Measurements from ENCODE around the gene CCND2. TPM values are rescaled to one million over a fixed set of nuclear protein-coding genes. Genes with fewer than 3 reads are reported as not detected.

The CCND2 gene
- total RNA-seq, 1 donor from 2014 or later = 3.5 TPM

DNA sequence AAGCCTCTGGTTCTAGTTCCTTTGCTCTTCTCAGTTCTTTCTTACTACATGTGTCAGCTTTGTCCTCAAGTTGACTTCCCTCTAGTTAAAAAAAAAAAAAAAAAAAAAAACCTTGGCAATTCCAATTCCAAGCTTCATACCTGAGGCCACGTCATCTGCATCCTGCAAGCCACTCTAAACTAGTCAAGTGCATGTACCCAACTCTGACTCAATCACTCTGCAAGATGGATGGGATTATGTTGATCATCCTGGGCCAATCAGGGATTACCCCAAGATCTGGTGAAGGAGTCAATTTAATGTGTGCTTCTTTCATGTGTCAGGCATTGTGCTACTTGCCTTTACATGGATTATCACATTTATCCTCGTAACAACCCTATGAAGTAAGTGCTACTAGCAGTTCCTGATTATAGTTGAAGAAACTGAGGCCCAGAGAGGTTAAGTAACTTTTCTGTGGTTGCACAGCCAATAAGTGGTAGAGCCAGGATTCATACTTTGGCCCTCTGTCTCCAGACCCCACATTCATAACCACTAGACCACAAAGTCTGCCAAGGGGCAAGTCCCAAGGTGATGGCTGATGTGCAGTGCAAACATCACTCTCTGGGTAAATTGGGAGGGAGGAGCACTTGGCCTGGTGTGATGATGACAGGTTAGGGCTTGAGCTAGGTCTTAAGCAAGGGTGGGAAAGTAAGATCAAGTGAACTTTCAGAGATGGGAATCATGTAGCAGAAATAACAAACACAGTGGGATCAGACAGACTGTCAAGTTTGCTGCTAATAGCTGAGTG is 17.3 kb upstream of the CCND2 start:
- DNase-seq (ENCODE audit: low spot score) (no peak), ATAC-seq (no peak)

DNA sequence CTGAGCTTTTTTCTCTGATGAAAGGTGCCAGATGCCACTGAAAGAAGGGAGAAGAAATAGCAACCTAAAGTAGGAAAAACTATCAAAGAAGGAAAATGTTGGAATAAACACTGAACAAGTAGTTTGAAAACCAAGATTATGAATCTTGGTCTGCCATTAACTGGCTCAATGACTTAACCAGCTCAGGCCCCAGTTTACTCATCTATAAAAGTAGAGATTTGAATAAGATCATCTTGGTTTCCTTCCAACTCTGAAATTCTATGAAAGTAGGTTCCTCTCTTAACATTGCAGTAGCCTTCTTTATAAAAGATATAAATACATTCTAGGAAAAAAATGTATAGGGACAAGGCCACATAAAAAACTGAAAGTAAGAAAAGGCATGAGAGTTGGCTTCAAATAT is 16.1 kb upstream of the CCND2 start:
- DNase-seq (ENCODE audit: low spot score) = no peak
- ATAC-seq = no peak

DNA sequence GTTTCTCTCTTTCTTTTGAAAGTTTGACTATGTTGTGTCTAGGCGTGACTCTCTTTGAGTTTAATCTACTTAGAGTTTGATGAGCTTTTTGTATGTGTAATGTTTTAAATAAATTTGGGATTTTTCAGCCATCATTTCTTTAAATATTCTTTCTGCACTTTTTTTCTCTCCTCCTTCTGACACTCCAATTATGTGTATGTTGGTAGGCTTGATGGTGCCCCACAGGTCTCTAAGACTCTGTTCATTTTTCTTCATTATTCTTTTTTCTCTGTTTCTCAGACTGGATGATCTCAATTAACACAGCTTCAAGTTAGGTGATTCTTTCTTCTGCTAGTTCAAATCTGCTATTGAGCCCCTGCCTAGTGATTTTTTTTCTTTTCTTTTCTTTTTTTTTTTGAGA is 14.5 kb upstream of the CCND2 start:
- ATAC-seq (no peak), DNase-seq (ENCODE audit: low spot score) (no peak)

DNA sequence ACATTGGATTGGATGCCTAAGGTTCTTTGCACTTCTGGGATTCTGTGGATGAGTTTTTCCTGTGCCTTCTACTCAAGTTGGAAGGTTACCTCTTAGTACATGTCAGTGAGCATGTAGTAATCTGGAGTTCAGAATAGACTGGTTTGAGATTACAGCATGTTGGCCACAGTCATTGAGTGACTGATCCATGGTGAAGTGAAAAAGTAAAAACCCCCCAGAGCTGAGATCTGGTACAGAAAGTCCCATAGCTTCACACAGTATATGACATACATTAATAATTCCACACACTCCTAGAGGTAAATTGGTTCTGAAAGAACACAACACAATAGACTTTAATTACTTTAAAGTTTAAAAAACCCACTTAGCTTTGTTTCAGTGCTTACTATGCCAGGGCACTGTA is 11.9 kb upstream of the CCND2 start:
- no peak for ATAC-seq
- no peak for DNase-seq (ENCODE audit: low spot score)

DNA sequence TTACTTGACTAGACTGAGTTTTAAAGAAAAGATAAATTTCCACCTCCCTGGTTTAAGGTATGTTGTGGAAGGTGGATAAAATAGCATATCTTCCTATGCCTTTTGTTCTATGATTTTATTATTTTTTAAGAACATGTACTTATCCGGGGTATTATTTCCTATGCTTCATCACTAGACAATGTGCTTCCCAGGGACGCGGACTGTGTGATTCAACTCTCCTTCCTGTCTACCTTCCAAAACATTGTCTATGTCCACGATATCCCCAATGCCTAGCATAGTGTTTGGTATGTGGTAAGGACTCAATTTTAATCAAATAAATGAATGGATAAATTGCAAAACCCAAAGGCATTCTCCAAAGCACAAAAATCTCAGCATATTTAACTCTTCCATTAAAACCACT is 8.3 kb upstream of the CCND2 start:
- ATAC-seq = no peak
- no peak for DNase-seq (ENCODE audit: low spot score)

DNA sequence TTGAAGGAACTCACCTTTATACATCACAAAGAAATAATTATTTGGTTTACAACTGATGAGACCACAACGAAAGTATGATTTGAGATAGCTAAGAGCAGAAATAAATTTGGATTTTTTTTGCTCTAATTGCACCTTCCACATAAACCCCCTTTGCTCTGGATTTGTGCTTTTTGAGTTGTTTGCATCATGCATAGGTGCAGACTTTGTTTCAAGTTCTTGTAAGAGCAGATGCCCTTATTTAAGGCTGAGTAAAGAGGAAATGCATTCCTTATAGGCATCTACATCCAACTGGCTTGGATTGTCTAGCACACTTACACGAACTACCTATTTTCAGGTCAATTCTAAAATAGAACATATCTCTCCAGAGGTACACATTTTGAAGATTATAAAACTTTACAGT is 6.6 kb upstream of the CCND2 start:
- ATAC-seq (no peak), DNase-seq (ENCODE audit: low spot score) (no peak)

DNA sequence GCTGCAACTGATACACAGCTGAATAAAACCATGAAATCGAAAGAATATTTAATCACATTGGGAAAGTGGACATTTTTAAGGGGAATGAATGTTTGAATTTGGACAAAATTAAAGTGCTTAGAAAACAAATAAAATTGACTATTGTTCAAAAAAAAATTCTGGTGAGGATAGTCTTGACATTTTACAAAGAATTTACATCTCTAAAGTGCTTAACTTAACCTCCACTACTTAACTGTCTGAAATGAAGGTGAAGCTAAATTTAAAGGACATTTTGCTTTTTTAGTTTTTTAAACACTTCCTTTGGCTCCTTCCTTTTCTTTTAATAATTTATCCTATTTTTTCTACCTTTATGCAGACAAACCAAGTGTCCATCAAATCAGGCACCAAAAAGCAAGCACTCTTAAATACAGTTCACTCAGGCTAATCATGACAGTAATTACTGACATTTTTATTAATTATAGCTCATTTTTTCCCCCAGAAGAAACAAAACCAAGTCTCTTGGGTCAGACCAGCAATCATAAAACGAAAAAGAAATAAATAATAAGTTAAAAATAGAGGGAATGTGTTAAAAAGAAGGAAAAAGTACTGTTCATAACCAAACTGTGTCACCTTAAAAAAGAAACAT is 5.7 kb upstream of the CCND2 start:
- ATAC-seq (no peak), DNase-seq (ENCODE audit: low spot score) (no peak)

DNA sequence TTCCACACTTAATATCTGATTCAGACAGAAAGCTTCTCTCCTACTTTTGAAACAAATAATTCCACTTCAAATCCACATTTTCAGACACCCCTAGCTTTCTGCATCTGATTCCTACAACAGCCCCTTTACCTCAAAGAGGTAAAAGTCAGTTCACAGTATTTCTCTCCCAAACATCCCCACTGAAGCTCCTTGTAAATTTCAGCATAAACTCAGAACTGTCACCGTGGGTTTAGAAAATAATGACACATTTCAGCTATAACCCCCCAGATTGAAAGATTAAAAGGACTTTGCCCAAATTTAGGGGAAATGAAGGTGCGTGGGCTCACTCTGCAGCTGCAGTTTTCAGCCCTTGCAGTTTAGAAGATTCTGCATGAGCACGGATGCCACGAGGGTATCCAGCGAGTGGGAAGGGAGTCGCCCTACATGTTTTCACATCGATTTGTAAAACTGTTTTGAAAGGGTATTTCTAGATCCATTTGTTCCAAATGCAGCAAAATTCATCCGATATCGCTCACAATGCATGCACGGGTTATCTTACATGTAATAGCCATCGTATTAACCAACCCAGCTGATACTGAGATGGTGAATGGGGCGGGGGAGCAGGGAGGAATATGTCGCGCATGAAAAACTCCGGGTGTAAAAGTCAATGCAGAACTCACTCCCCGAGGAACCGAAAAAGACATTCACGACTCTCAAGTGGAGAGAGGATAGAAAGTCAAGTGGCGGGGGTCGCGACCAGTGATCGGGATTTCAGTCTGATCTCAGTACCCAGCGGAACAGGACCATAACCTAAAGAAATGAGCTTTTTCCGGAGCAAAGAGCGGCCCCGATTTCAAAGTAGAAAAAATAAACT is 5.0 kb upstream of the CCND2 start:
- no peak for DNase-seq (ENCODE audit: low spot score)

DNA sequence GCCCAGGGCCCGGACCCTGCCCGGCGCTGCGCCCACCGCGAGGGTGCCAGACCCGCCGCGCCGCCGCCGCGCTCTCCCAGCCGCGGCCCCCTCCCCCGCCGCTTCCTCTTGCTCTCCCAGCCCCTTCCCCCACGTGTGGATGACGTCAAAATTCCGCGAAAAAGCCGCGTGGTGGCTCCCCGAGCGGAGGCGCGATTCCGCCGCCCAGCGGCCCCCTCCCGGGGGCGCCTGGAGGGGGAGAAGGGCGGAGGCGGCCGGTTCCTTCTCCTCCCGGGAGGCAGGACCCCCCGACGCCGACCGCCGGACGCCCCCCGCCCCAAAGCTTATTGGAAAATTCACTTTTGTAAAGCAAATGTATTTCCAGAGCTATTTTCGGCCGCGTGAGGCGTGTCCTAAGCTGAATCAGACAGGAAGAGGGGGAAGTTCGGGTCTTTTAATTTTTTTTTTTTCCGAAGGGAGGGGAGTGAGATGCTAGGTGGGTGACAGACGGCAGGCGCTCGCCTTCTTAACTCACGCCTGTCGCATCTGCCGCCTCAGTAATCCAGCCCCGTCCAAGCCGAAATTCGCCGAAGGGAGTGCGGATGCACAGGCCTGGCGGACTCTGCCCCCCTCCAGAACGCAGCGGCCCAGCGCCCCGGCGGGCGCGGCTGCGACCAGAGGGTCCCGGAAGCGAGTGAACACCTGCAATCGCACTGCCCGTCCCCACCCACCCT is 4.1 kb upstream of the CCND2 start:
- DNase-seq (ENCODE audit: low spot score) = no peak
- ATAC-seq = peak; percentile 25

More for the DNA sequence above, 5.0 kb upstream of the CCND2 start:
- no peak for ATAC-seq

DNA sequence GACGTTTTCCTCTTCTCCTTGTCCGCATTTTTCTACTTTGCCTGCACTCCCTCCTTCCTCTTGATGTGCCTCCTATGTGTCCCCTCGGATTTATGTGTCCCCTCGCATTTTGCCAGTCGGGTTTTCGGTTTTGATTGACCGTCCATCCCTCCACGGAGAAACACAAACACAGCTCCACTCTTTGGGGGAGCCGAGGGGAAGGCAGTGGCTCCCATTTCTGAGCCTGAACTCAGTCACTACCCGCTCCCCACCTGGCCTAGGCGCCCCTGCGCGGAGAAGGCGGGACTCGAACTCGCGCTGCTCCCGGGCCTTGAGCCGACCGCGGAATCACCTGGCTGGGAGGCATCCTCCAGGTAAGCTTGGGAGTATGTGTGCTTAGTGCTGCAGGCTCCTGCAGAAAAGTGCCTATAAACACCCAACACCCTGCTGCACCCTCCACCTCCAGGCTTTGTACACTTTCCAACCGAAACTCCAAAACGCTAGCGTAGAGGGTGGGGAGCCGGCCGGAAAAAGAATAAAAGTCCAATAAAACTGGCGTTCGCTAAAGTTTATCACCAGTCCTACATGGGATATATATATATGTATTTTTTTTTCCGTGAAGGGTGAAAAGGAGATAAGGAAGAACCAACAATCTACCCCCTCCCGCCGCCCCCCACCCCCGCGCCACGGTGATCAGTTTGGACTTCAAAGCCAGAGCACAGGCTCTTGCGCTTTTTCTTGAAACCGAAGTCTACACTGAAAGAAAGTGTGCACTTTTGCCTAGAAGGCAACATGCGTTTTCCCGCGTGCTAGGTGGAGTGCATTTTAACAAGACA is 3.3 kb upstream of the CCND2 start:
- DNase-seq (ENCODE audit: low spot score) = no peak
- ATAC-seq = no peak

DNA sequence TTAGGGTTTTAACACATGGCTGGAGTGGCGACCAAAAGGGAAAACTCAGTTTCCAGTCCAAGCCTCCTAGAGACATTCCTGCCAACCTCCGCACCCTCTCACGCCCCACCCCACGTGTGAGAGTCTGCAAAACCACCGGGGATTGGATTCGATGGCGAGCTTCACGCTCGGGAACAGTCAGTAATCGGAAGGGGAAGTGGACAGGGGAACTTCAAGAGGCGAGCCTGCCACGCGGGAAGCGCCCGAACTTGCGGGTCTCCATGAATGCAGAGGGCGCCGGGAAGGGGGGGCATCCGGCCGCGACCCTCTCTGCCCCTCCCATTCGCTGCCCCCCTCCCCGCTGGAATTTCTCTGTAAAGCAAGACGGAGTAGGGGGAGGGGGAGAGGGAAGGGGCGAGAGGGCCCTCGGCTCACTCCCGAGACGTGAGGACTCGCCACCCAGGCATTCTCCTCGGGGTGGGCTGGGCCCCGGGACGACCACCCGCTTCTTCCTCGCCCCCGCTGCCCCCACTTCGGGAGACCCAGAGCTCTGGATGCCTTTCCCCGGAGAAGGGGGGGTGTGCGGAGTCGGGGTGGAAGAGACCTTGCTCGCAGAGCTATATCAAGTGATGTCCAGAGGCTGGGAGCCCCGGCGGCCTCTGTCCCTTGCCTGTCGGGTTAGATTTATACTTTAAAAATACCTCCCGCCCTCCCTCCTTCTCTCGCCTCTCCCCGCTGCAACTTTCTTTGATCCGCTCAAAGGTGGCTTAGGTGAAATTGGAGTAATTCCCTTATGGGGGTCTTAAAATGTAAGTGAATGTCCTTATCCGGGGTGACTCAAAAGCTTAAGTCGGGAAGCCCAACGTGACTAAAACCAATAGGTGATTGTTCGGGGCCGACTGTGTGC is 2.5 kb upstream of the CCND2 start:
- ATAC-seq = peak; percentile 9
- DNase-seq (ENCODE audit: low spot score) = no peak

DNA sequence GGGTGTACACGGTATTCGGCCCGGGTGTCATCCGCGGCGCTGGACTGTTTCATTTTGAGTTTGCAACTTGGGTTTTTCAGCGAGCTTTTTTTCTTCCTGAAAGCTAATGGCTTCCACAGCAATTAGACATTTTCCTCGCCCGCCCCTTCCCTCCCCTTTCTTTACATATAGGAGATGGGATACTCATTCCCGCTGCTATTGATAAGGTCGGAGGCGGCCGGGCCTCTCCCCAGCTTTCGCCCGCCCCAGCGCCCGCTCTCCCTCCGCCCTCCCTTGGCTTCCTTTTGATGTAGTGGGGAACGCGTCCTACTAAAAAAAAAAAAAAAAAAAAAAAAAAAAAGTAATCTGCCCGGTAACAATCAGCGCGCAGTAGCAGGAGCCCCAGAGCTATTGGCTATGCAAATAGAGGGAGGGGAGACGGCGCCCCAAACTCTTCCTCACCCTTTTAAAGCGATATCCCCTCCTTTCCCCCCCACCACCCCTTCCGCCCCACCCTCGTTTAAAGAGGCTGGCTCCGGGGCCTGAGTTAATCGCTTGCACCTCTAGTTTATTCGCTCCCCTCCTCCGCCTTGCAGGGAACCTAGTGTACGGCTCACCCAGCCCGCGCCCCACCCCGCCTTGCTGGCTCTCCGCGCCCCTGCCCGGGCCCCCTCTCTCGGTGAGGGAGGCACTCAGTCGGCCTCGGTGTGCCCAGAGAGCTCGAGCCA is 1.7 kb upstream of the CCND2 start:
- peak; percentile 7 for ATAC-seq
- DNase-seq (ENCODE audit: low spot score) = no peak

DNA sequence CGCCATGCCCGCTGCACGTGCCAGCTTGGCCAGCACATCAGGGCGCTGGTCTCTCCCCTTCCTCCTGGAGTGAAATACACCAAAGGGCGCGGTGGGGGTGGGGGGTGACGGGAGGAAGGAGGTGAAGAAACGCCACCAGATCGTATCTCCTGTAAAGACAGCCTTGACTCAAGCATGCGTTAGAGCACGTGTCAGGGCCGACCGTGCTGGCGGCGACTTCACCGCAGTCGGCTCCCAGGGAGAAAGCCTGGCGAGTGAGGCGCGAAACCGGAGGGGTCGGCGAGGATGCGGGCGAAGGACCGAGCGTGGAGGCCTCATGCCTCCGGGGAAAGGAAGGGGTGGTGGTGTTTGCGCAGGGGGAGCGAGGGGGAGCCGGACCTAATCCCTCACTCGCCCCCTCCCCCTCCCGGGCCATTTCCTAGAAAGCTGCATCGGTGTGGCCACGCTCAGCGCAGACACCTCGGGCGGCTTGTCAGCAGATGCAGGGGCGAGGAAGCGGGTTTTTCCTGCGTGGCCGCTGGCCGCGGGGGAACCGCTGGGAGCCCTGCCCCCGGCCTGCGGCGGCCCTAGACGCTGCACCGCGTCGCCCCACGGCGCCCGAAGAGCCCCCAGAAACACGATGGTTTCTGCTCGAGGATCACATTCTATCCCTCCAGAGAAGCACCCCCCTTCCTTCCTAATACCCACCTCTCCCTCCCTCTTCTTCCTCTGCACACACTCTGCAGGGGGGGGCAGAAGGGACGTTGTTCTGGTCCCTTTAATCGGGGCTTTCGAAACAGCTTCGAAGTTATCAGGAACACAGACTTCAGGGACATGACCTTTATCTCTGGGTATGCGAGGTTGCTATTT is 914 bp upstream of the CCND2 start:
- ATAC-seq (no peak), DNase-seq (ENCODE audit: low spot score) (no peak)

DNA sequence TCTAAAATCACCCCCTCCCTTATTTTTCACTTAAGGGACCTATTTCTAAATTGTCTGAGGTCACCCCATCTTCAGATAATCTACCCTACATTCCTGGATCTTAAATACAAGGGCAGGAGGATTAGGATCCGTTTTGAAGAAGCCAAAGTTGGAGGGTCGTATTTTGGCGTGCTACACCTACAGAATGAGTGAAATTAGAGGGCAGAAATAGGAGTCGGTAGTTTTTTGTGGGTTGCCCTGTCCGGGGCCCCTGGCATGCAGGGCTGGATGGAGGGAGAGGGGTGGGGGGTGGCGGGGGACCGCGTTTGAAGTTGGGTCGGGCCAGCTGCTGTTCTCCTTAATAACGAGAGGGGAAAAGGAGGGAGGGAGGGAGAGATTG is 300 bp upstream of the CCND2 start:
- DNase-seq (ENCODE audit: low spot score) (no peak), ATAC-seq (no peak)

DNA sequence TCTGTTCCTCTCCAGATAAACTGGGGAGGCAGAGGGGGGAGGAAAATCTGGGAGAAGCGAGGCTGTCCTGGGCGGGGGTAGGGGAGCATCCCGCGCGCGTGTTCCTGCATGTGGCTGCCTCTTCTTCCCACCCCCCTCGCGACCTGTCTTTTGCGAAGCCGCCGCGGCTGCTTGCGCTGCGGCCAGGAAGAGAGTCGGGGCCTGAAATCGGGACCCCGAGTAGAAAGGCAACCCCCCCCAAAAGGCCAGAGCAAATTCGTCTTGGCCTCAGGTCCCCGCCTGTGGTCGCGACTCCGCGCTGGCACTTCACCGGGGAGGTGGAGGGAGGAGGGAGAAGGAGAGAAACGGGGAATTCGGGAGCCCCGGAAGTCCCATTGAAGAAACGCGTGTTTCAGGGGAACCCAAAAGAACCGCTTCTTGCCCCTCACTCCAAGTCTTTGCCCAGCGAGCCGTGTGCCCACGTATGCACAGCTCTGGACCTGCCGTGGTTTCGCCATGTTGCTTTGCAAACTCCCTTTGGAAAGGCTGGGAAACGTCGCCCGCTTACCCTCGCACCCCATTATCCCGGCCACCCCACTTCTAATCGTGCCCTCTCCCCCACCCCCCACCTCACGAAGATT is 944 bp downstream of the CCND2 start:
- ATAC-seq (no peak), DNase-seq (ENCODE audit: low spot score) (no peak)

DNA sequence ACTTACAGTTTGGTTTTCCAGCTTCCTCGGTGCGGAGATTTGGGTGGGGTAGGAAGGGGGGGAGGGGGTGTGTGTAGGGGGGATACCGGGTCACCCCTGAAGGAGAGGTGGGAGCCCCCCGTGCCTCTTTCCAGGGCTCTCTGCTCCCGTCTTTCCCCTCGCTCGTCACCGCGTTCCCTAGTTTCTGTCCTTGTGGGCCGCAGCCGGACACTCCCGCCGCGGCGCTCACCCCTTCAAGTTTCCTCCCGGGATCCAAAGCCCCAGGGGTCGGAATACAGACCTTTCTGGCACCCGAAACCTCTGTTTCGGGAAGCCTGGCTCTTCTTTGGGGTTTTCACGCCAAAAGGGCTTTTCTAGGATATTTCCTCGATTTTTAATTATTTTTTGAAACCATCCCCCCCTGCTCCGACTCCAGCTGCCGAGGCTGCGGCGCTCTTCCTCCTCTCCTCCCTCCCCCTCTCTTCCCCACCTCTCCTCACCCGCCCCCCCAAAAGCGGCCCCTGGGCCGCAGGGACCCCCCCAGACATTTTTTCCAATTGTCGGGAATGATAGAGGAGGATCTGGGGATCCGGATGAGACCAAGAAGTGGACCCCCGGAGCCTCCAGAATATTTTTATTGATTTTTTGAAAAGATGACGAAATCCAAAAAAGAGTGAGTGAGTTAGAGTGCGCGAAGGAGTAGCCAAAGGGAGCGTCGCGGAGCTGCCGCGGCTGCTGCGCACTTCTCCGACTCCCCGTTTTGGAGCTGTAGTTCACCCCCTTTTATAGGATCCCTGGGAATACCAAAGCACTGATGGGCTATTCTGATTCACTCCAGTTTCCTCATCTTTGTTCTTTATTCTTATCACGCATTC is 1.7 kb downstream of the CCND2 start:
- ATAC-seq (no peak), DNase-seq (ENCODE audit: low spot score) (no peak)
